ENCODE measurements around the gene ING1.
"Not testable (repeated sequence)": the region's sequence is repeated elsewhere in the genome, so short reads cannot be mapped to it uniquely, and the experiment has no call there.

ING1 gene

GRCh38 chr13:110683921-110684320 lies 29.6 kb upstream of the ING1 start:
- no peak overlapping the region for H3K4me3 ChIP-seq (ENCODE audit: low read depth, low read length)
- TF ChIP-seq CTCF (IDR thresholded peaks at IDR 0.05; ENCODE audit: low read depth, low read length): no peak

- H3K4me3 ChIP-seq (ENCODE audit: low read depth, low read length): no peak overlapping the region
- TF ChIP-seq CTCF (IDR thresholded peaks at IDR 0.05; ENCODE audit: low read depth, low read length): no peak
These were observed 29.0 kb upstream of the ING1 start for GRCh38 chr13:110684388-110685056.

- TF ChIP-seq CTCF (IDR thresholded peaks at IDR 0.05; ENCODE audit: low read depth, low read length): no peak
- no peak overlapping the region for H3K4me3 ChIP-seq (ENCODE audit: low read depth, low read length)
These were observed 28.0 kb upstream of the ING1 start for GRCh38 chr13:110685305-110686020.

- no peak for TF ChIP-seq CTCF (IDR thresholded peaks at IDR 0.05; ENCODE audit: low read depth, low read length)
- no peak overlapping the region for H3K4me3 ChIP-seq (ENCODE audit: low read depth, low read length)
These were observed 25.8 kb upstream of the ING1 start for GRCh38 chr13:110687736-110688135.

- no peak for TF ChIP-seq CTCF (IDR thresholded peaks at IDR 0.05; ENCODE audit: low read depth, low read length)
- no peak overlapping the region for H3K4me3 ChIP-seq (ENCODE audit: low read depth, low read length)
These were observed 24.5 kb upstream of the ING1 start for GRCh38 chr13:110689041-110689440.

GRCh38 chr13:110689711-110690110 lies 23.8 kb upstream of the ING1 start:
- no peak overlapping the region for H3K4me3 ChIP-seq (ENCODE audit: low read depth, low read length)
- no peak for TF ChIP-seq CTCF (IDR thresholded peaks at IDR 0.05; ENCODE audit: low read depth, low read length)

GRCh38 chr13:110690516-110690915 lies 23.0 kb upstream of the ING1 start:
- no peak overlapping the region for H3K4me3 ChIP-seq (ENCODE audit: low read depth, low read length)
- TF ChIP-seq CTCF (IDR thresholded peaks at IDR 0.05; ENCODE audit: low read depth, low read length): no peak

GRCh38 chr13:110695774-110696173 lies 17.7 kb upstream of the ING1 start:
- not testable (repeated sequence) for H3K4me3 ChIP-seq (ENCODE audit: low read depth, low read length)

All from WI38 (cell line).